Measurements from ENCODE around the gene SKP1. TPM values are rescaled to one million over a fixed set of nuclear protein-coding genes. Genes with fewer than 3 reads are reported as not detected.

Gene SKP1
- total and polyA plus RNA-seq, 10 of the 15 experiments (the other 5 are each of a cell fraction or from before 2014, with no cell fraction given): 100 to 1,686 (median 519) TPM

- TF ChIP-seq NKRF (conservative IDR thresholded peaks at IDR 0.05): no peak
- no peak for TF ChIP-seq ZBTB40 (IDR thresholded peaks at IDR 0.05; ENCODE audit: borderline replicate concordance)
- no peak for TF ChIP-seq TBL1XR1 (IDR thresholded peaks at IDR 0.05; ENCODE audit: low read depth, low read length)
- no peak for TF ChIP-seq SUZ12 (IDR thresholded peaks at IDR 0.05; ENCODE audit: unreplicated experiment)
- TF ChIP-seq BCLAF1 (IDR thresholded peaks at IDR 0.05): no peak
- TF ChIP-seq IKZF2 (IDR thresholded peaks at IDR 0.05): no peak
Measured at GRCh38 chr5:134171972-134172371, 4.8 kb downstream of the SKP1 start (continued).

Measured in GM12878 (cell line).